Upper lobe of right lung (tissue), 1 donor: ENCODE data around the gene TM4SF5. TPM values are rescaled to one million over a fixed set of nuclear protein-coding genes. Genes with fewer than 3 reads are reported as not detected.
A peak's percentile ranks its signal among the peaks of the same experiment; 100 is the strongest.

Source experiments
- ATAC-seq: fragments of 200-7000 bp; cut with Tn5 transposase; one replicate; pipeline ENCODE4 v1.9.1; 2020; ENCODE audit warnings: mild to moderate bottlenecking, moderate library complexity
- DNase-seq: peaks from one replicate; pipeline ENCODE4 v3.0.0-alpha.2; 2020
- H3K27ac ChIP-seq: fragments of 200-600 bp; one replicate; pipeline ENCODE4 v1.8.0; 2022
- H3K27me3 ChIP-seq: fragments of 200-600 bp; one replicate; pipeline ENCODE4 v1.8.0; 2022; ENCODE audit warnings: mild to moderate bottlenecking
- H3K36me3 ChIP-seq: fragments of 200-600 bp; one replicate; pipeline ENCODE4 v1.8.0; 2022
- H3K4me1 ChIP-seq: fragments of 200-600 bp; one replicate; pipeline ENCODE4 v1.8.0; 2022
- H3K4me3 ChIP-seq: fragments of 200-600 bp; one replicate; pipeline ENCODE4 v1.8.0; 2022; ENCODE audit warnings: mild to moderate bottlenecking
- H3K9me3 ChIP-seq: fragments of 200-600 bp; one replicate; pipeline ENCODE4 v1.8.0; 2022
- intact Hi-C: fragments of 100-400 bp; cut with DNase I; formaldehyde crosslinking; loops from one replicate; pipeline ENCODE4 v1.11.0; 2022
- total RNA-seq: library from RNA; stranded (reverse); fragmentation: NEBNext Ultra II Directional; extraction: Animal tissue kit (Norgen Biotek cat#: 25700); gene quantifications from one replicate; pipeline ENCODE4 v1.2.1, GENCODE V29; 2021
- TF ChIP-seq, protein P1 (sequence below): fragments of 200-600 bp; IDR thresholded peaks from one replicate; pipeline ENCODE4 v1.8.0; 2022; ENCODE audit warnings: antibody characterized with exemption
- donor health status: DM: no; HTN: yes; CAD: no; lungs with severe emphysema.

The TM4SF5 gene
- total RNA-seq, 1 donor from 2014 or later: not detected

DNA sequence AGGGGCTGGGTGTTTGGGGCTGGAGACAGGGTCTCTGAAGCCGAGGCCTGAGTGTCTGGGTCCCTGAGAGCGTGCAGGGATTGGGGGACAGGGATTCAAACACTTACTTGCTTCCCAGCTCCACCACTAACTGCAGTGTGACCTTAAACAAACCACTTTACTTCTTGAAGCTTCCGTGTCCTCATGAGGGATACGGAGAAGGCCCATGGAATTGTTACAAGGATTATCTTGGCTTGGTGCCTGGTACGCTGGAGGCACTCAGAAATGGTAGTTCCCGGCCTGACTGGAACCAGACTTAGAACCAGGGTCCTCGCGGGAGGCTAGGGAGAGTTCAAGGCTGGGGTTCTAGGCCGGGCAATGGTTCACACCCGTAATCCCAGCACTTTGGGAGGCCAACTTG is 29.1 kb upstream of the TM4SF5 start:
- ATAC-seq (no peak), DNase-seq (no peak)
- H3K36me3 ChIP-seq: no peaks in the 10 kb centered on the region
- H3K4me1 ChIP-seq: no peaks in the 10 kb centered on the region
- H3K4me3 ChIP-seq: no peak overlapping the region
- intact Hi-C loops: no loop called here
- H3K27ac ChIP-seq: no peak overlapping the region
- TF ChIP-seq, protein P1, sequence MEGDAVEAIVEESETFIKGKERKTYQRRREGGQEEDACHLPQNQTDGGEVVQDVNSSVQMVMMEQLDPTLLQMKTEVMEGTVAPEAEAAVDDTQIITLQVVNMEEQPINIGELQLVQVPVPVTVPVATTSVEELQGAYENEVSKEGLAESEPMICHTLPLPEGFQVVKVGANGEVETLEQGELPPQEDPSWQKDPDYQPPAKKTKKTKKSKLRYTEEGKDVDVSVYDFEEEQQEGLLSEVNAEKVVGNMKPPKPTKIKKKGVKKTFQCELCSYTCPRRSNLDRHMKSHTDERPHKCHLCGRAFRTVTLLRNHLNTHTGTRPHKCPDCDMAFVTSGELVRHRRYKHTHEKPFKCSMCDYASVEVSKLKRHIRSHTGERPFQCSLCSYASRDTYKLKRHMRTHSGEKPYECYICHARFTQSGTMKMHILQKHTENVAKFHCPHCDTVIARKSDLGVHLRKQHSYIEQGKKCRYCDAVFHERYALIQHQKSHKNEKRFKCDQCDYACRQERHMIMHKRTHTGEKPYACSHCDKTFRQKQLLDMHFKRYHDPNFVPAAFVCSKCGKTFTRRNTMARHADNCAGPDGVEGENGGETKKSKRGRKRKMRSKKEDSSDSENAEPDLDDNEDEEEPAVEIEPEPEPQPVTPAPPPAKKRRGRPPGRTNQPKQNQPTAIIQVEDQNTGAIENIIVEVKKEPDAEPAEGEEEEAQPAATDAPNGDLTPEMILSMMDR: no peak
- H3K27me3 ChIP-seq: no peaks in the 10 kb centered on the region
- H3K9me3 ChIP-seq: no peaks in the 10 kb centered on the region

DNA sequence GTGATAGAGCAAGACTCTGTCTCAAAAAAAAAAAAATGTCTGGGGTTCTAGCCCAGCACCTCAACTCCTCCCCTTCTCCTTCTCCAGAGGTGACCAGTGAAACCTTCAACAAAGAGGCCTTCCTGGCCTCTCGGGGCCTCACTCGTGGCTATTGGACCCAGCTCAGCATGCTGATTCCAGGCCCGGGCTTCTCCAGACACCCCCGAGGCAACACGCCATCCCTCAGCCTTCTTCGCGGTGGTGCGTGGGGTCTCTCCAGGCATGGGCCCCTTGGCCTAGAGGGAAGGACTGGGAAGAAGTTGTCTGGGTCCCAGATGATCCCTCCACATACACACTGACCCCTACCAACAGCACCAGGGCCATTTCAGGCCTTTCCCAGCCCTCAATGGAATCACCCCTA is 28.5 kb upstream of the TM4SF5 start:
- DNase-seq: no peak
- no peak for ATAC-seq
- Histone ChIP-seq H3K36me3 (no peaks in the 10 kb centered on the region), H3K4me3 (no peak overlapping the region), H3K27ac (no peak overlapping the region), H3K27me3 (no peaks in the 10 kb centered on the region), H3K9me3 (no peaks in the 10 kb centered on the region), H3K4me1 (no peaks in the 10 kb centered on the region)
- intact Hi-C loops: no loop called here
- TF ChIP-seq, protein P1: no peak

DNA sequence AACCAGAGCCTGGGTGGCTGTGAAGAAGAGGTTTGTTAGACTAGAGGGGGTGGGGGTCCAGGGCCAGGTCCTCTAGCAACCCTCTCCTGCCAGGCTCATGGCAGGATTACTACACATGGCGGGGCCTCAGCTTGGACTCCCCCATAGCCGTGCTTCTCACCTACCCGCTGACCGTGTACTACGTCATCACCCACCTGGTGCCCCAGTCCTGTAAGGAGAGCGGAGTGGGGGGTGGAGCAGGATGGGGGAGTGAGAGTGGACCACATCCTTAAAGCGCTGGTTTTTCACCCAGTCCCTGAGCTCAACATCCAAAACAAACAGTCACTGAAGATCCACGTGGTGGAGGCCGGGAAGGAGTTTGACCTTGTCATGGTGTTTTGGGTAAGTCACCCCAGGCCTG is 27.8 kb upstream of the TM4SF5 start:
- Histone ChIP-seq H3K4me3 (no peak overlapping the region), H3K36me3 (no peaks in the 10 kb centered on the region), H3K9me3 (no peaks in the 10 kb centered on the region), H3K4me1 (no peaks in the 10 kb centered on the region), H3K27ac (no peak overlapping the region), H3K27me3 (no peaks in the 10 kb centered on the region)
- TF ChIP-seq, protein P1: no peak
- DNase-seq (no peak), ATAC-seq (no peak)
- intact Hi-C loops: no loop called here

DNA sequence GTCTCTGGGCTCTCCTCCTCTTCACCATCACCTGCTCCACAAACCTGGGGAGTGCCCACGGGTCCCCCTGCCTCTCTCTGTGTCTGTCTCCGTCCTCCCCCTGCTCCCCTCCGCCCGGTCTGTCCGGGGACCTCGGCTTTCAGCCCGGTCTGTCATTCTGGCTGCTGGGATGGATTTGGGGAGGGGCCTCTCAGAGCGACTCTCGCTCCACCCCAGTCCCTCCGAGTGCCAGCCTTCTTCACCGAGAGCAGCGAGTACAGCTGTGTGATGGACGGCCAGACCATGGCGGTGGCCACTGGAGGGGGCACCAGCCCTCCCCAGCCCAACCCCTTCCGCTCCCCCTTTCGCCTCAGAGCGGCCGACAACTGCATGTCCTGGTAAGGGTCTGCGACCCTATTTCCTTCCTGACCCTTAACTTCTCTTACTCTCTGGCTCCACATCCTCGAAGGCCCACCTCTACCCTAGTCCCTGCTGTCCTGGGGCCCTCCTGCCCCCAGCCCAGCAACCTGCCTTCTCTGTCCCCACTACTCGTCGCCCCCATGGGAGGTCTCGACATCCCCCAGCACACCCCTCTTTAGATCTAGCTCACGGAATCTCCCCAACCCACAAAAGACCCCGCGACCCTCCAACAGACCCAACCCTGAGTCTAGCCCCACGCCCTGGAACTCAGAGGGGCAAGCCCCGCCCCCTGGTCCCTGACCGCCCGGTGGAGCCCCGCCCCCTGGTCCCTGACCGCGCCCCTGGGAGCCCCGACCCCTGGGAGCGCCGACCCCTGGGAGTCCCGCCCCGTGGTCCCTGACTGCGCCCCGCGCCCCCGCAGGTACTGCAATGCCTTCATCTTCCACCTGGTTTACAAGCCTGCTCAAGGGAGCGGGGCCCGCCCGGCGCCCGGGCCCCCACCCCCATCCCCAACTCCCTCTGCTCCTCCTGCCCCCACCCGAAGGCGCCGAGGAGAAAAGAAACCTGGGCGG is 26.4 kb upstream of the TM4SF5 start:
- DNase-seq: no peak
- no peak for ATAC-seq
- TF ChIP-seq, protein P1: no peak
- Histone ChIP-seq H3K36me3 (no peaks in the 10 kb centered on the region), H3K27ac (no peak overlapping the region), H3K27me3 (peaks cover 4% of the 10 kb centered on the region), H3K9me3 (no peaks in the 10 kb centered on the region), H3K4me1 (no peaks in the 10 kb centered on the region), H3K4me3 (no peak overlapping the region)
- intact Hi-C loops: no loop called here

DNA sequence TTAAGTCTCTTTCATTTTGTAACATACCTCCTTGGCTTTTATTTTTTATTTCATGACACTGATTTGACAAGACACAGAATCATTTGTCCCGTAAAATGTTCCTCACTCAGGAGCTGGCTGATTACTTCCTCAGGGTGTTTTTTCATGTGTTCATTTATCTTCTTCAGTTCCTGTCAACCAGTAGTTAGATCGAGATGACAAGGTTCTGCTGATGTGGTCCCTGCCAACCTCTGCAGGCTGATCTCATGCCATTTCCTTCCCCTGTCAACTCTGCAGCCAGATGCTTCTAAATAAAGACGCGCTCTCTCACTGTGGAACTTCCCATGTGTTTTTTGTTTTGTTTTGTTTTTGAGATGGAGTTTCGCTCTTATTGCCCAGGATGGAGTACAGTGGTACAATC is 23.8 kb upstream of the TM4SF5 start:
- H3K9me3 ChIP-seq: no peaks in the 10 kb centered on the region
- H3K36me3 ChIP-seq: no peaks in the 10 kb centered on the region
- no peak for DNase-seq
- peak; percentile 77 for ATAC-seq
- intact Hi-C loops: no loop called here
- TF ChIP-seq, protein P1: no peak
- peak overlapping the region; percentile 8 for H3K4me3 ChIP-seq
- no peaks in the 10 kb centered on the region for H3K4me1 ChIP-seq
- H3K27me3 ChIP-seq: peaks cover 7% of the 10 kb centered on the region
- H3K27ac ChIP-seq: no peak overlapping the region
